Measurements from ENCODE around the gene ANGPTL3.

ANGPTL3 gene

DNA sequence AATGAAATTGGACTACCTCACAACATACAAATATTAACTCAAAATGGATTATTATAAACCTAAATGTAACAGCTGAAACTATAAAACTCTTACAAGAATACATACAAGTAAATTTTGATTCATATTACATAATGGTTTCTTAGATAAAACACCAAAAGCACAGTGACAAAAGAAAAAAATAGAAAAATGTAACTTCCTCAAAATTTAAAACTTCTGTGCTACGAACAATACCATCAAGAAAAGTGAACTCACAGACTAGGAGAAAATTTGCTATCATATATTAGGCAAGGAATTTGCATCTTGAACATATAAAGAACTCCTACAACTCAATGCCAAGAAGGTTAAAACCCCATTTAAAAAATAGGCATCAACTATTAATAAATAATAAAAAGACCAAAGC, 31.2 kb downstream of the ANGPTL3 start:
- no peak for DNase-seq (ENCODE audit: low read depth in 3 of 3)

DNA sequence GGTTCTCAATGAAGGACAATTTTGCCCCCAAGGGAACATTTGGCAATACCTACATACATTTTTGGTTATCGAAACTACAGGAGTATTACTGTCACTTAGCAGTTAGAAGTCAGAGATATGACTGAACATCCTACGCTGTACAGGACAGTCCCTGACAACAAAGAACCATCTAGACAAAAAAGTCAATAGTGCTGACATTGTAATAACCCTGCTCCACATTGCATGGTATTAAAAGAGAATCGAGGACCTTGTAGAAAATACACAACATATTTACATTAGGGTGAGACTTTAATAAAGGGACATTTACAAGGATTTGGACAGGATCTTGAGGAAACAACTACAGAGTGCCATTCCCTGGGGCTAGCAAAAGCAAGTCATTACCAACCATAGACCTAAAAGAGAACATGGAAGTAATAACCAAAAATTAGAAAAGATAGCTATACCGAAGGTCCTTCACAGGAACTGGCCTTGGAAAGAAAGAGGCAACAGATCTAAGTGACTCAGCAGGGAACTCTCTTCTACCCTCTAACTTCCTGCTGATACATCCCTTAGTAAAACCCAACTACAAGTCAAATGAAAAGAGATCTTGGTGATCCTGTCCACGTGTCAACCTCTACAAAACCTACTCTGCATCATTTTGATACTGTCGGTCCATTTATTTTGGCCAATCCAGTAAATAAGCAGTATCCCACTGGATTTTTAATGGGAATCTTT, 40.2 kb downstream of the ANGPTL3 start:
- no peak for DNase-seq (ENCODE audit: low read depth in 3 of 3)

- no peak for DNase-seq (ENCODE audit: low read depth in 3 of 3)
Measured at GRCh38 chr1:62643283-62643682, 46.0 kb downstream of the ANGPTL3 start.

- no peak for DNase-seq (ENCODE audit: low read depth in 3 of 3)
Measured at GRCh38 chr1:62652387-62652786, 55.1 kb downstream of the ANGPTL3 start.

DNA sequence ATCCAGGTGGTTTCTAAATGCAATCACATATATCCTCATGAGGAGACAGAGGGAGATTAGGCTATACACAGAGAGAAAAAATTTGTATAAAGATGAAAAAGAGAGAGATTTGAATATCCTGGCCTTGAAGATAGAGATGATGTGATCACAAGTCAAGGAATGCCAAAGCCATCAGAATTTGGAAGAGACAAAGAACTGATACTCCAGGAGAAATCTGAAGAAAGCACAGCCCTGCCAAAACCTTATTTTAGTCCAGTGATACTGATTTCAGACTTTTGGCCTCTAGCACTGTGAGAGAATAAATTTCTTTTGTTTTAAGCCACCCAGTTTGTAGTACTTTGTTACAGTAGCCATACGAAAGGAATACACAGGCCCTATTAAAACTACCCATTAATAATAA, 57.4 kb downstream of the ANGPTL3 start:
- no peak for DNase-seq (ENCODE audit: low read depth in 3 of 3)
